Muscle of back (tissue), 11 donors: ENCODE results near the gene PER1. TPM values are rescaled to one million over a fixed set of nuclear protein-coding genes. Genes with fewer than 3 reads are reported as not detected.

Experiments used
- DNase-seq, 3 donors: peaks; one replicate each; pipeline versions ENCODE4 v3.0.0 to v3.0.0-alpha.2; 2013
- polyA plus RNA-seq, 10 donors: library from polyadenylated mRNA; unstranded; fragments of 120-200 nt; gene quantifications; one replicate each; pipeline ENCODE4 v1.2.1, GENCODE V29; 2013; ENCODE audit not compliant: insufficient read length in 10 of 10

PER1 gene
- polyA plus RNA-seq, 10 donors = 31.8 to 90.5 (median 56.4) TPM

- DNase-seq = no peak
Observed at GRCh38 chr17:8155996-8156245, 3.7 kb upstream of the PER1 start.

GRCh38 chr17:8155231-8155995 lies 3.2 kb upstream of the PER1 start:
- peak in 1 of 3 donors; percentile 75 for DNase-seq

GRCh38 chr17:8154608-8155155 lies 2.5 kb upstream of the PER1 start:
- no peak for DNase-seq

- DNase-seq = peak; percentile 99 to 100 (median 99)
Observed at GRCh38 chr17:8153957-8154607, 1.9 kb upstream of the PER1 start.

GRCh38 chr17:8153525-8153956 lies 1.3 kb upstream of the PER1 start:
- peak; percentile 92 to 97 (median 96) for DNase-seq

- no peak for DNase-seq
Observed at GRCh38 chr17:8153031-8153451, 837 bp upstream of the PER1 start.

GRCh38 chr17:8151641-8152111 lies 528 bp downstream of the PER1 start:
- peak; percentile 76 to 95 (median 90) for DNase-seq

- DNase-seq = peak; percentile 92 to 98 (median 97)
Observed at GRCh38 chr17:8151120-8151640, 1.0 kb downstream of the PER1 start.

- no peak for DNase-seq
Observed at GRCh38 chr17:8150194-8151119, 1.7 kb downstream of the PER1 start.

GRCh38 chr17:8149419-8150193 lies 2.6 kb downstream of the PER1 start:
- DNase-seq = peak in 1 of 3 donors; percentile 29

GRCh38 chr17:8148560-8148959 lies 3.6 kb downstream of the PER1 start:
- no peak for DNase-seq

GRCh38 chr17:8147805-8148404 lies 4.3 kb downstream of the PER1 start:
- DNase-seq = no peak

- peak in 1 of 3 donors; percentile 9 for DNase-seq
Observed at GRCh38 chr17:8147141-8147804, 4.9 kb downstream of the PER1 start.

GRCh38 chr17:8146381-8147140 lies 5.6 kb downstream of the PER1 start:
- DNase-seq = no peak

GRCh38 chr17:8145811-8146210 lies 6.4 kb downstream of the PER1 start:
- peak in 1 of 3 donors; percentile 7 for DNase-seq

- DNase-seq = peak in 1 of 3 donors; percentile 22
Observed at GRCh38 chr17:8144401-8145231, 7.6 kb downstream of the PER1 start.

- peak in 1 of 3 donors; percentile 30 for DNase-seq
Observed at GRCh38 chr17:8143581-8144400, 8.4 kb downstream of the PER1 start.
